Activated CD4-positive, alpha-beta T cell treated with anti-CD3 and anti-CD28 coated beads for 36 hours (primary cell): Measurements from ENCODE around the gene EHBP1. TPM values are rescaled to one million over a fixed set of nuclear protein-coding genes. Genes with fewer than 3 reads are reported as not detected.

Experiments used
- ATAC-seq: fragments of 200-7000 bp; cut with Tn5 transposase; one replicate; pipeline ENCODE4 v1.10.0; 2021; ENCODE audit warnings: mild to moderate bottlenecking, moderate library complexity
- CTCF ChIA-PET: fragments of 350-600 bp; sonication (Branson Sonifier 250); formaldehyde crosslinking; loops from one replicate; lab custom pipeline; 2021; ENCODE audit warnings: antibody characterized with exemption; lab: Charles Lee
- POLR2A ChIA-PET: fragments of 350-600 bp; sonication (Branson Sonifier 250); formaldehyde crosslinking; loops from one replicate; lab custom pipeline; 2021; ENCODE audit warnings: antibody characterized with exemption, inconsistent platforms; lab: Charles Lee
- DNase-seq: peaks from one replicate; pipeline ENCODE4 v3.0.0-alpha.2; 2020
- H3K27ac Mint-ChIP-seq: one replicate; pipeline ENCODE4 v1.8.0; 2021; ENCODE audit warnings: mixed read lengths
- H3K27me3 Mint-ChIP-seq: one replicate; pipeline ENCODE4 v1.8.0; 2021; ENCODE audit warnings: mixed read lengths
- H3K36me3 Mint-ChIP-seq: one replicate; pipeline ENCODE4 v1.8.0; 2021; ENCODE audit warnings: low read depth, mixed read lengths
- H3K4me1 Mint-ChIP-seq: one replicate; pipeline ENCODE4 v1.8.0; 2021; ENCODE audit warnings: mixed read lengths
- H3K4me3 Mint-ChIP-seq: one replicate; pipeline ENCODE4 v1.8.0; 2021; ENCODE audit warnings: mild to moderate bottlenecking, moderate library complexity, mixed read lengths
- H3K9me3 Mint-ChIP-seq: one replicate; pipeline ENCODE4 v1.8.0; 2021; ENCODE audit warnings: low read depth, mixed read lengths
- intact Hi-C, 2 experiments: fragments of 100-400 bp; cut with DNase I in 1 of 2; cut with micrococcal nuclease in 1 of 2; formaldehyde crosslinking; loops; one replicate each; pipeline versions ENCODE4 v1.14.2 to v1.15.1; 2022 to 2024; cut with DNase I, micrococcal nuclease
- total RNA-seq, 2 experiments: library from RNA; stranded (reverse); gene quantifications; one replicate each; pipeline ENCODE4 v1.2.3, GENCODE V29; 2021

The EHBP1 gene
- total RNA-seq, 2 experiments from 2014 or later: 27.3 to 28.5 TPM

DNA sequence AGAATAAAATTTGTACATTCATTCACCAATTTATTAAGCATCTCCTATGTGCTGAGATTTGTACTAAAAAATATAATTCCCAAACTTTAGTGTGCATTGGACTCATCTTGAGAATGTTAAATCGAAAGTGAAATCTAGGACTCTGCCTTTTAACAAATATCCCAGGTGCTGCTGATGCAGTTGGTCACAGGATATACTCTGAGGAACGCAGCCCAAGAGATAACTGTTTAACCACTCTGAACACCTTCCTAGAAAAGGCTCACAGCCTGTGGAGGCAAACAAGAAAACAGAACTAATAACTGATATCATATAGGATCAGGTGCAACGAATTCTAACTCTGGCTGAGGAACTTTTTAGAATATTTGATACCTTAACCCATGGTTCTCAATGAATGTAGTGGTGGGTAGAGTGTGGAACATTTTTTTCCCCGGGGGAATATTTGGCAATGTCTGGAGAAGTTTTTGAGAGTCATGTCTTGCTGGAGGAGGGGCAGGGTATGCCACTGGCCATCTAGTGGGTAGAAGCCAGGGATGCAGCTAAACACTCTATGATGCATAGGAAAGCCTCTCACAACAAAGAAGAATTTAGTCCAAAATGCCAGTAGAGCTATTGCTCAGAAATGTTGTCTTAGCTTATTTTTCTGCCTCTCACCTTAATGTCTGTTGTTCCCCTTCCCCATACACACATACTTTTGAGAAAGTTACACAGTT, 96.5 kb downstream of the EHBP1 start:
- Mint-ChIP-seq H3K9me3 (no peaks in the 10 kb centered on the region), H3K27ac (no peak overlapping the region), H3K4me3 (no peak overlapping the region), H3K27me3 (no peaks in the 10 kb centered on the region), H3K4me1 (peaks cover 23% of the 10 kb centered on the region), H3K36me3 (peaks cover 12% of the 10 kb centered on the region)
- ChIA-PET CTCF (interaction anchor here (0.6 to 0.7 kb wide), 2 partner anchors 12 to 1321 kb away, joined by 3 read pairs; no protein-coding TSS in a partner anchor), POLR2A (no interaction called here)
- intact Hi-C loops: no loop called here
- DNase-seq: no peak
- peak; percentile 47 for ATAC-seq

DNA sequence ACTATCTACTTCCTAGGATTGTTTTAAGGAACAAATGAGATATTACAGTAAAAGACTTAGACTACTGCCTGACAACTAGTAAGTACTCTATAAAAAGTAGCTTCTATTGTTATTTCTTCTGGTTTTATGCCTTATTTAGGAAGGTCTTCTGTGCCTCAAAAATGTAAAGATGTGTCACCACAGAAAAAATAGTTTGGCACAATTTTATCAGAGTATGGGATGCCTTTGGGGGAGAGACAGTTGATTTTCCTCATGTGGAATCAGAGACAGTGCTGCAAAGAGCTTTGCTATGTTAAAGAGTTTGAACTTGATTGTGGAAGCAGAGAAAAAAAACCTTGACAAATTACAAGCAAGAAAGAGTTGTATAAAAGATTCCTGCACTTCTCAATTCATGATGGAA, 98.4 kb downstream of the EHBP1 start:
- CTCF ChIA-PET: no interaction called here
- POLR2A ChIA-PET: no interaction called here

DNA sequence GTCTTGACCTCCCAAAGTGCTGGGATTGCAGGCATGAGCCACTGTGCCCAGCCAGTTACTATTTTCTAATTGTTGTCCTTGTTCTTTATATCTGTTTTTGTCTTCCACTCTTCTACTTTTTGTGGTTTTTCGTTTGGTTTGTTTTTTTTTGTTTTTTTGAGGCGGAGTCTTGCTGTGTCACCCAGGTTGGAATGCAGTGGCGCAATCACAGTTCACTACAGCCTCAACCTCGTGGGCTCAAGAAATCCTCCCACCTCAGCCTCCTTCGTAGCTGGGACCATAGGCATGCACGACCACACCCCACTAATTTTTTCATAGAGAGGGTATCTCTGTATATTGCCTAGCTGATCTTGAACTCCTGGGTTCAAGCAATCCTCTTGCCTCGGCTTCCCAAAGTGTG, 100.7 kb downstream of the EHBP1 start:
- ATAC-seq (no peak), DNase-seq (no peak)
- Mint-ChIP-seq H3K4me3 (no peak overlapping the region), H3K27ac (no peak overlapping the region), H3K27me3 (no peaks in the 10 kb centered on the region), H3K4me1 (peaks cover 13% of the 10 kb centered on the region), H3K36me3 (peaks cover 16% of the 10 kb centered on the region), H3K9me3 (peaks cover 4% of the 10 kb centered on the region)
- intact Hi-C loops: no loop called here
- CTCF ChIA-PET: no interaction called here
- POLR2A ChIA-PET: interaction anchor here (0.7 kb wide), 1 partner anchor 159 kb away, joined by 3 read pairs; no protein-coding TSS in a partner anchor

More for the DNA sequence above, 98.4 kb downstream of the EHBP1 start:
- Mint-ChIP-seq H3K27ac (no peak overlapping the region), H3K27me3 (no peaks in the 10 kb centered on the region), H3K36me3 (peaks cover 16% of the 10 kb centered on the region), H3K4me1 (peaks cover 29% of the 10 kb centered on the region), H3K9me3 (peaks cover 4% of the 10 kb centered on the region), H3K4me3 (no peak overlapping the region)
- ATAC-seq (no peak), DNase-seq (no peak)
- intact Hi-C loops: no loop called here

DNA sequence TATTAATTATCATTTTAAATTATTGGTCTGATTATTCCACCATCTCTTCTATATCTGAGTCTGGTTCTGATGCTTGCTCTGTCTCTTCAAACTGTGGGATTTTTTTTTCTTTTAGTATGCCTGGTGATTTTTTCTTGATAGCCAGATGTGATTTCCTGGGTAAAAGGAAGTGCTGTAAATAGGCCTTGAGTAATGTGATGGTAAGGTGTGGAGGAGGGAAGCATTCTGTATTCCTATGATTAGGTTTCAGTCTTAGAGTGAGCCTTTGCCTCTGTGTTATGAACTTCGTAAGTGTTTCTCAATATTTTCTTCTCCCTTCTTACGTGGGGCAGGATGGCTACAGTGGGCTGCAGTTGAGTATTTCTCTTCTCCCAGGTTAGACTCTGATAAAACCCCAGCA, 103.0 kb downstream of the EHBP1 start:
- intact Hi-C loops: no loop called here
- ChIA-PET CTCF (interaction anchor here (0.6 kb wide), 1 partner anchor 134 kb away, joined by 5 read pairs; no protein-coding TSS in a partner anchor), POLR2A (no interaction called here)
- peaks cover 10% of the 10 kb centered on the region for H3K4me1 Mint-ChIP-seq
- H3K27me3 Mint-ChIP-seq: no peaks in the 10 kb centered on the region
- H3K4me3 Mint-ChIP-seq: no peak overlapping the region
- DNase-seq (no peak), ATAC-seq (no peak)
- H3K36me3 Mint-ChIP-seq: peaks cover 16% of the 10 kb centered on the region
- H3K9me3 Mint-ChIP-seq: peaks cover 4% of the 10 kb centered on the region
- no peak overlapping the region for H3K27ac Mint-ChIP-seq

DNA sequence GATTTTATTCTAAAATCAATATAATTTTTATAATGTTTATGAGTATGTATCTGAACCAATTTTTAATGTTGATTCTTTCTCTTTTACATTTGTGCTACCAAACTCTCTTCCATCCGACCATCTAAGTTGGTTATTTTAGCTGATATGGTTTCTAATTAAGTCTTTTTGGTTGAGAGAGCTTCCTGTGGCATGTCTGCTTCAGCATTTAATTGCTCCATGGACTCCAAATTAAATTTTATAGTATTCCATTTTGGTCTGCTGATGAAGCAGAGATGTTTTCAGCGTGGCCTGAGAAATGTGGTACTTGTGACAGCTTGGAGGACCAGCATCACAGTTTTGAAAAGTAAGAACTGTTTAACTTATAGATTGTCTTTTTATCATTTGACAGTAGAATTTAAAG, 105.6 kb downstream of the EHBP1 start:
- Mint-ChIP-seq H3K9me3 (peaks cover 4% of the 10 kb centered on the region), H3K36me3 (peaks cover 11% of the 10 kb centered on the region), H3K27me3 (no peaks in the 10 kb centered on the region), H3K27ac (no peak overlapping the region), H3K4me3 (no peak overlapping the region), H3K4me1 (peaks cover 15% of the 10 kb centered on the region)
- ChIA-PET CTCF (interaction anchor here (1.1 kb wide), 1 partner anchor 13 kb away, joined by 3 read pairs; no protein-coding TSS in a partner anchor), POLR2A (no interaction called here)
- intact Hi-C loops: no loop called here
- ATAC-seq: no peak
- no peak for DNase-seq

DNA sequence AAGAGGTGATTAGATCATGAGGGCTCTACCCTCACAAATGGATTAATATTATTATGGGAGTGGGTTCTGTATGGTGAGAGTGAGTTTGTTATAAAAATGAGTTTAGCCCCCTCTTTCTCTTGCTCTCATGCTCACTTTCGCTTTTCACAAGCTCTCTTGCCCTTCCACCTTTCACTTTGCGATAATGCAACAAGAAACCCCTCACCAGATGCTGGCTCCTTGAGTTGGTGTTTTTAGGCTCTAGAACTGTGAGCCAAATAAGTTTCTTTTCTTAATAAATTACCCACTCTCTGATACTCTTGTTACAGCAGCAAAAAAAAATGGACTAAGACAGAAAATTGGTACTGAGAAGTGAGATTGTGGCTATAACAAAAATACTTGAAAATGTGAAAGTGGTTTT, 106.5 kb downstream of the EHBP1 start:
- no peaks in the 10 kb centered on the region for H3K27me3 Mint-ChIP-seq
- H3K9me3 Mint-ChIP-seq: peaks cover 4% of the 10 kb centered on the region
- intact Hi-C loops: no loop called here
- POLR2A ChIA-PET: no interaction called here
- peaks cover 15% of the 10 kb centered on the region for H3K4me1 Mint-ChIP-seq
- no peak overlapping the region for H3K27ac Mint-ChIP-seq
- H3K4me3 Mint-ChIP-seq: no peak overlapping the region
- CTCF ChIA-PET: no interaction called here
- no peak for DNase-seq
- no peak for ATAC-seq
- peaks cover 4% of the 10 kb centered on the region for H3K36me3 Mint-ChIP-seq

DNA sequence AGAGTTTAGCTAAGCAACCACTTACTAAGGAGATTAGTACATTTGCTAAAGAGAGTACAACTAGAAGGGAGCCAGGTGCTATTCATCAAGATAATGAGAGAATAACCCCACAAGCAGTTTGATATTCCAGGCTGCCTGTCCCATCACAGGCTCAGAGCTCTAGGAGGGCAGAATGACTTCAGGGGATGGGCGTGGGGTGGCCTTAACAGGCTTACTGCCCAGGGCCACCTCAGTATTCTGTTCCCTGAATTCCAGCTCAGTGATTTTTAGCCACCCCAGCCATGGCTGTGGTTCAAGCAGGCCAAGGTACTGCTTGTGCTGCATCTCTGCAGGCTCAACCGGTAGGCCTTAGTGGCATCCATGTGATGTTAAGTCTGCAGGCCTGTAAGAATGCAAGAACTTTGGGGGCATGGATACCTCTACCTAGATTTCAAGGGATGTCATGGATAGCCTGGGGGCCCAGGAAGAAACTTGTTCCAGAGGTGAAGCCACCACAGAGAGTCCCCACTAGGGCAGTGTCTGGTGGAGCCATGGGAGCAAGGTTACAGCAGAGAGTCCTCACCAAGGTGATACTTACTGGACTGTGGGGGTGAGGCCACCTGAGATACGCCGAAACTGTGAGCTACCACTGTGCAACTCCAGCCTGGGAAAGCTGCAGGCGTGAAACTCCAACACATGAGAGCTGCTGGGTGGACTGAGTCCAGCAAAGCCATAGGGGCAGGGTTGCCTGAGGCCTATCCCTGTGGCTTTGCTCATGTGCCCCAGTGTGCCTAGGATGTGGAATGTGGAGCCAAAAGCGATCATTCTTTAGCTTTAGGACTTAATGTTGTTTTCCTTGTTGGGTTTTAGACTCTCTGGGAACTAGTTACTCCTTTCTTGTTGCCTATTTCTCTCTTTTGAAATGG, 107.7 kb downstream of the EHBP1 start:
- intact Hi-C loops: no loop called here
- Mint-ChIP-seq H3K9me3 (peaks cover under 1% of the 10 kb centered on the region), H3K27me3 (no peaks in the 10 kb centered on the region), H3K36me3 (peaks cover under 1% of the 10 kb centered on the region), H3K4me3 (no peak overlapping the region), H3K27ac (no peak overlapping the region), H3K4me1 (peaks cover 14% of the 10 kb centered on the region)
- ATAC-seq (no peak), DNase-seq (no peak)
- ChIA-PET POLR2A (no interaction called here), CTCF (no interaction called here)

DNA sequence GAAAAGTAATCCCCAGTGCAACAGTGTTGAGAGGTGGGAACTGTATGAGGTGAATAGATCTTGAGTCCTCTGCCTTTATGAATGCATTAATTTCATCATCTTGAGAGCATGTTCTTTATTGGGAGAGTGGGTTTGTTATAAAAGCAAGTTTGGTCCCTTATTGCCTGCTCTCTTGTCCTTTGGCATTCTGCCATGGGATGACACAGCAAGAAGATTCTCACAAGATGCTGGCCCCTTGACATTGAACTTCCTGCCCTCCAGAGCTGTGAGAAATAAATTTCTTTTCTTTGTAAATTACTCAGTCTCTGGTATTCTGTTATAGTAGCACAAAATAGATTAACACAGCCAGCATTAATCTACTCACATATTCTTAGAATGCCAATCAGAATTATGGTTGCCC, 108.6 kb downstream of the EHBP1 start:
- no peak overlapping the region for H3K27ac Mint-ChIP-seq
- peaks cover 9% of the 10 kb centered on the region for H3K4me1 Mint-ChIP-seq
- no peak for DNase-seq
- CTCF ChIA-PET: interaction anchor here (0.6 to 0.9 kb wide), 2 partner anchors 12 to 39 kb away, joined by 3 read pairs; no protein-coding TSS in a partner anchor
- no peaks in the 10 kb centered on the region for H3K36me3 Mint-ChIP-seq
- no peaks in the 10 kb centered on the region for H3K9me3 Mint-ChIP-seq
- ATAC-seq: no peak
- intact Hi-C loops: no loop called here
- no peak overlapping the region for H3K4me3 Mint-ChIP-seq
- POLR2A ChIA-PET: no interaction called here
- H3K27me3 Mint-ChIP-seq: no peaks in the 10 kb centered on the region

DNA sequence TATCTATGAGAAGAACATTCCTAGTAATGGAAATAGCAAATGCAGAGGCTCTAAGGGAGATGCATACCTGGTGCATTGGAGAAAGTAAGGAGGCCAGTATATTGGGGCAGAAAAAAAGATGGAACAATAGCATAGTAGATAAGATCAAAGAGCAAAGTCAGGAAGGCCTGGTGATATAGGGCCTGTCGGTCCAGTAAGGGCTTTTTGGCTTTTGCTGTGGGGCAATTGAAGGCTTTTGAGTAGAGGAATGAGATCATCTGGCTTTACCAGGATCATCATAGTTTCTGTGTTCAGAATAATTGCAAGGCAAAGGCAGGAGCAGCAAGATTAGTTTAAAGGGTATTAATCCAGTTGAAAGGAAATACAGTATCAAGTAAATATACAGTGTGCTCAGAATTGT, 111.8 kb downstream of the EHBP1 start:
- ChIA-PET POLR2A (no interaction called here), CTCF (no interaction called here)
- ATAC-seq: no peak
- Mint-ChIP-seq H3K27me3 (no peaks in the 10 kb centered on the region), H3K36me3 (no peaks in the 10 kb centered on the region), H3K4me3 (no peak overlapping the region), H3K4me1 (peaks cover 5% of the 10 kb centered on the region), H3K27ac (no peak overlapping the region), H3K9me3 (no peaks in the 10 kb centered on the region)
- no peak for DNase-seq
- intact Hi-C loops: no loop called here

DNA sequence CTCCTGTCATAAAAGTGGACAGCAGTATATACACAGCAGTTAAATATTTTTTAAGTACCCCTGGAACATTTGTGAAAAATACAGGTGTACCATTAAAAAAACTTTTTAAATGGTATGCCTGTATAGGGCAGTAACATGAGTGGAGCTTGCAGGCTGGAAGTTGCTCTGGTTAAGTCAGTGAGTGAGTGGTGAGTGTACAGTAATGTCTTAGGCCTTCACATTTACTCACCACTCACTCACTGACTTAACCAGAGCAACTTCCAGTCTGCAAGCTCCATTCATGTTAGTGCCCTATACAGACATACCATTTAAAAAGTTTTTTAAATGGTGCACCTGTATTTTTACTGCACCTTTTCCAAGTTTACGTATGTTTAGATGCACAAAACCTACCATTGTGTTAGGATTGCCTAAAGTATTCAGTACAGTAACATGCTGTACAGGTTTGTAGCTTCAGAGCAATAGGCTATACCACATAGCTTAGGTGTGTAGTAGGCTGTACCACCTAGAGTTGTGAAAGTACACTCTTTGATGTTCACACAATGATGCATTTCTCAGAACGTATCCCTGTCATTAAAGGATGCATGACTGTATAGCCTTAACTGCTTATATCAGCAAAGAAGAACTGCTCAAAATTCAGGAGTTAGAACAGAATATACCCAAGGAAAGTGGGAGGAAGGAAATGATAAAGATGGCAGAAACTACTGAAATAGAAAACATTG, 112.6 kb downstream of the EHBP1 start:
- Mint-ChIP-seq H3K4me3 (no peak overlapping the region), H3K9me3 (no peaks in the 10 kb centered on the region), H3K36me3 (no peaks in the 10 kb centered on the region), H3K27ac (no peak overlapping the region), H3K27me3 (no peaks in the 10 kb centered on the region), H3K4me1 (peaks cover 5% of the 10 kb centered on the region)
- intact Hi-C loops: no loop called here
- ChIA-PET POLR2A (no interaction called here), CTCF (interaction anchor here (0.7 kb wide), 1 partner anchor 720 kb away, joined by 3 read pairs; no protein-coding TSS in a partner anchor)
- ATAC-seq (peak; percentile 47), DNase-seq (no peak)

DNA sequence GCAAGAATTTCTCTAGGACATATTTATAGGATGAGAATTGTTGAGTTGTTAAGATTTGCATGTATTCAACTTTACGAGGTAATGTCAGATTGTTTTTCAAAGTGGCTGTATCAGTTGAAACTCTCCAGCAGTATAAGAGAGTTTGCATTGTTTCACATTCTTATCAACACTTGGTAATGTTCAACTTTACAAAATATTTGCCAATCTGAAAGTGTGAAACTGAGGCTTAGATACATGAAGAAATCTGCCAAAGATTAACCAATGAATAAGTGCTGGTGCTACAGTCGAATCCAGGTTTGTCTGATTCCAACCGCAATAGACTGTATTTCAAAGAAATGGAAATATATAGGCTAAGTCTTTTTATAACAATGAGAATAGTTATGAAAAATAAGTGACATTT, 117.0 kb downstream of the EHBP1 start:
- CTCF ChIA-PET: no interaction called here
- no peak for DNase-seq
- no peak for ATAC-seq
- Mint-ChIP-seq H3K27ac (no peak overlapping the region), H3K4me1 (no peaks in the 10 kb centered on the region), H3K4me3 (no peak overlapping the region), H3K27me3 (no peaks in the 10 kb centered on the region), H3K36me3 (peaks cover 18% of the 10 kb centered on the region), H3K9me3 (no peaks in the 10 kb centered on the region)
- POLR2A ChIA-PET: no interaction called here
- intact Hi-C loops: no loop called here
